GM18870 (cell line): ENCODE measurements around the gene MRAP.

Source experiments
- ATAC-seq: cut with Tn5 transposase; IDR thresholded peaks from one replicate; pipeline ENCODE4 v1.9.1; 2021; ENCODE audit warnings: moderate library complexity; ENCODE audit not compliant: unreplicated experiment

Gene MRAP

DNA sequence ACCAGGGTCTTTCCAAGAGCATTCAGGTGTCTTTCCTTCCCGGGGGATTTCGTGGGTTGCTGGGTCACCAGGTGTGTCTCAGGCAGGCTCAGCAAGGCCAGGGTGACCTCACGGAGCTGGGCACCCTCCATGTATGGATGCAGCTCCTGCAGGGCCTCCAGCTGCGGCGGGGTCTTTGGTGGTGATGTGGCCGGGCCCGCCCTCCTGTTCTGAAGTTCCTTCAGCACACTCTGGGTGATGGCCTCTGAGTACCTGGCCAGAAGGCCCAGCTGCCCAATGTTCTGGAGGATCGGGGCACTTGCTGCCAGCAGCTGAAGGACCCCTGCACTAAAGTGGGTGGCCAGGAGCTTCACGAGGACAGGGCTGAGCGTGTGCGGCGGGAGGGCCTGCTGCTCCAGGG lies 48.7 kb downstream of the MRAP start:
- ATAC-seq = no peak

DNA sequence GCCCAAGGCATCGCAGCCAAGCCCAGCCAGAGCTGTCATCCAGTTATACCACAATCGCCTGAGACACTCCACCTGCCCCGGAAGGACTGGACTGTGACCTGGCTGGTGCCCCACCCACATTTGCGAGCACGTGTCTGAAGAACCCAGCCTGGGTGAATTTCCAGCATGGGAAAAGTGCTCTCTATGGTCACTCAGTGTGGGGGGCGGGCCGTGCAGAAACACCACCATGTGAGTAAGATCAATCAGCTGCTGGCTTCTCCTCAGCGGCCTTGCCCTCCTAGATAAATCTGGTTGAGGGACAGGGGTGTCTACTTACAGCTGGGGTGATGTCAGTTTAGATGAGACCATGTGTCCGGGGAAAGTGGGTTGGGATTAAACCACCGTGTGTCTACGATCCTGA lies 49.3 kb downstream of the MRAP start:
- ATAC-seq = no peak

DNA sequence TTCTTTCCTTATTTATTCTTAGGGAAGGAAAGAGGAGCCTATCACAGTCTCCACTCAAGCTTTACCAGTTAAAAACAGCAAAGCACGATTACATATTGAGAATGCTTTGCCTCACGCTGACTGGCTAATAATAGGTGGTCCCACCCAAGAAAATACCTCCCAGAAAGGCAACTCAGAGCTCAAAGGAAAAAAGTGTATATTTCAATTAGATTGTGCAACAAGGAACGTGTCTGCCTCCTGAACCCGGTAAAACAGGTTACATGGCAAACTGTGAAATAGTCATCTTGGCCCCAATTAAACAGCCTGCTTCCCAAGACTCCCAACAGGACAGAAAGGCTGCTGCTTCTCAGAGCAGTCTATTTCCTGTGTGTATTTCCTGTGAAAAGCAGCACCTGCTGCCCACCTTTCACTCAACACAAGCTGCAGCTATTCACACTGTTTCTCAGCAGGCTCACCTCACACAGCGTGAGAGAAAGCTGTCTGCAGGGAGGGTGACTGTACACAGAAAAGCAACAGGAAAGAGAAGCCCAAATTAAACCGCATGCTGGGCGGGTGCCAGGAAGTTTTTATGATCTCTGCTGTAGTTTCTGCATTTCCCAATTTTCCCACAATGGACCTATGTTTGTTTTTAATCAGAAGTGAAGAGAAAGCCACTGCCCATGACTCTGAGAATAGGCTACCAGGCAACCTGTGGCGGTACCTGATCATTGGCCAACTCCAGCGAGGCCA lies 50.1 kb downstream of the MRAP start:
- ATAC-seq = no peak

DNA sequence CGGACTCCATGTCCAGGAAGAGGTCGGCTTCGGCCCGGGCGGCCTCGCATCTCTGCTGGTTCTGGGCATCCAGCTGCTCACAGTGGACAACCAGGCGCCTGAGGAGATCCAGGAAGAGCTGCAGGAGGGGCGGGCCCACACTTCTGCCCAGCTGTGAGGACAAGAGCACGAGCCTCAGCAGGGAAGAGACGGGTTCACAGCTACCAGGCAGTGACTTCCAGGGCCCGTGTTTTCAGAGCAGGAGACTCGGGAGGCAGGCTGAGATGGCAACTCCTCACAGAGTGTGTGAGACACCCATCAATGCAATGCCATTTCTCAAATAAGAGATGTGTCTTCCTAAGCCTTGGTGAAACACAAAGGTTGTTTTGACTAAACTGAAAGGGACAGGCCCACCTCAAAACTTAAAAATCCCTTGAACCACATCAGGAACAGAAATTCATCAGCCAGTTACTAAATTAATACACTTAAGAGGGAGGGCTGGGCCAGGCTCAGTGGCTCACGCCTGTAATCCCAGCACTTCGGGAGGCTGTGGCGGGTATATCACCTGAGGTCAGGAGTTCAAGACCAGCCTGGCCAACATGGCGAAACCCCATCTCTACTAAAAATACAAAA lies 50.8 kb downstream of the MRAP start:
- no peak for ATAC-seq

DNA sequence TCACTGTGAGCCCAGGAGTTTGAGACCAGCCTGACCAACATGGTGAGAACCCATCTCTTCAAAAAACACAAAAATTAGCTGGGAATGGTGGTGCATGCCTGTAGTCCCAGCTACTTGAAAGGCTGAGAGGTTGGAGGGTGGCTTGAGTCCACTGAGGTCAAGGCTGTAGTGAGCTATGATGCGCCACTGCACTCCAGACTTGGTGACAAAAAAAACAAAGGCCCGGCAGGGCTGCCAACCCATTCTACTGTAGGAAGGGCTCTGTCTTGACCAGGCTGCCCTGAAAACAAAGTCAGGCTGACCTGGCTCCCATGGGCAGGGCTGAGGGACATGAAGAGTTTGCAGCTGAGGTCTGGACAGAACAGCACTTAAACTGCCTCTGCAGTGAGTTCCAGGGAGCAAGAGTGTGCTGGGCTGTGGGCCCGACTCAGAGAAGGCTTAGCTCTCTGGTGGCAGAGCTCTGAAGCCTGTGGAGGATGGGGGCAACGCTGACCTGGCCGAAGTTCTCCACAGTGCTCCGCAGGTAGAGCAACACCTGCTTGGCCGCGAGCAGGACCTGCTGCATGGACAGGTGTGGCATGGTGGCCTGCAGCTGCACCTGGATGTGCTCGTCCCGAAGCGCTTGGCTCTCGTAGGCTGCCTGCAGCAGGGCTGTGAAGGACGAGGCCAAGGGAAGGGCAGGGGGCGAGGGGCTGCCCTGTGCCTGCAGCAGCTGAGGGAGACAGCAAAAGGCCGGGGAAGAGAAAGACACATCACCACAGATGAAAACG lies 51.7 kb downstream of the MRAP start:
- no peak for ATAC-seq

DNA sequence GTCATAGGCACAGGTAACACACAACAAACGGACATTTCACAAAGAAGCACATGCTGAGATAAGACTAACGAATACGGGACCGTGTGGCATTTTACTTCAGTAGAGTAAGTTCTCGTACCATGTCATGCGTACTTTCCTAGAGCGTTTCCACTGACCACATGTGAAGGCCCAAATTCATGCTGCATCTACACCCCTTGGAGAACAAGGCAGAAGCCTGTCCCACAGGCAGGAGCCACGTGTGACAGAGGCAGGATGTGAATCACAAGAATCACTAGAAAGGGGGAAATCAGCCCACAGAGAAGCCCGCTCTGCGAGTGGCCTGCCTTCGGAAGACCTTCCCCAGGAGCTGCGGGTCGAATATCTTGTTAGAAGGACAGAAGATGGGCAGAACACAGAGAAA lies 52.3 kb downstream of the MRAP start:
- no peak for ATAC-seq

DNA sequence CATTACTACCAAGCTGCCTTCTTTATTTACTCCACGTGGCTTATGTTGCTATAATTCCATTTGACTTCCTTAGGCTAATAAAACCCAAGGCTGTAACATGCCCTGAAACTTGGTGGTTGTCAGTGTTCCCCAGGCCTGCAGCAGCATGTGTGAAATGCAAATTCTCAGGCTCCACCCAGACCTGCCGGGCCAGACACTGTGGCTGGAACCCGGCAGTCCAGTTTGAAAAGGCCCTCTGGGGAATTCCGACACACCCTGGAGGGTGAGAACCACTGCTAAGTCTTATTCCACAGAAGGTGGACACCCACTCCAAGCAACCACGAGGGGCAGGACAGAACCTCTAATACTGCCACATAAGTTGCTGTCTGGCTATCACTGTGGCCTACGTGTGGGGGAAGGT lies 52.8 kb downstream of the MRAP start:
- no peak for ATAC-seq

DNA sequence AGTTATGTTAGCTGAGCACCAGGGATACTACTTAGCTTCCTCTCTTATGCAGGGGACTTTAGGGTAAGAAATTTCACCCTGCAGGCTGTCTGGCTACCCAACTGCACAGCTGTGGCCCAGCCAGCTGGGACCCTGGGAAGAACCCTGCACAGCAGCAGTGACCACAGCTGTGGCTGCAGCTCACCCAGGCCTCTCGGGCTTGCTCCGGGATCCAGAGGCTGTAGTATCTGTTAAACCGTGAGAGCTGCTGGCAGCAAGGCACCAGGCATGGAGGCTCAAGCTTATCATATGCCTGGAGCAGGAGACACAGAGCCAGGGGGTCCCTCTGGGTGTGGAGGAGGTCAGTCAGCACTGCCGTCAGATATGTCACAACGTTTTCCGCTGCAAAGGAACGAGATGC lies 53.9 kb downstream of the MRAP start:
- ATAC-seq = no peak

DNA sequence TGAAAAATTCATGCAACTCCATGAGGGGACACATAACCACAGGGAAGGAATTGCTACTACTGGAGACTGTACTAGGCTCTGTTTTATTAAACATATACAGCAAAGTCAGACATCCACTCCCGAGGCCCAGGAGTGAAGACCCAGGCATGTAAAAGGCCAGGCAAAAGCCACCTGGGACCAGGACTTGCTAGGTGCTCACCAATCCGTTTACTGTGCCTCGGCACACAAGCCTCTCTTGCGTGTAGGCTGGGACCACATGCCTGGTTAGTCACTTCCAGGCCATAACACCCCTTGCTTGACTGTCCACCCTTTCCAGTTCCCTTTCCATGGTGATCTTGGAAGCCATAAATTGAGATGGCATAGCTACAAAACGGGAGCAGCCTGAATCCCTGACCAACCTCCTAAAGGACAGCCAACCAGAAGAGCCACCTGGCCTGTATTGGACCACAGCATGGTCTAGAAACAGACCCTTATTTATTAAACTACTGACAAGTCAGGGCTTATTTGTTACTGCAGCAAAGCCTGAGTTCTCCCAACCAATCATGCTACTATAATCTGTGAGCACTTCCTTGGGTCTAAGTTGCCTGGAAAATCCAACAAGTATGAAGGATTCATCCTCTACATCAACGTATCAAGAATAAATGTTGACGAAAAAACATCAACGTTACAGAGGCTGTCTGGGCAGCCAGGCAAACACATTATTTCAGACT lies 54.5 kb downstream of the MRAP start:
- ATAC-seq = no peak

DNA sequence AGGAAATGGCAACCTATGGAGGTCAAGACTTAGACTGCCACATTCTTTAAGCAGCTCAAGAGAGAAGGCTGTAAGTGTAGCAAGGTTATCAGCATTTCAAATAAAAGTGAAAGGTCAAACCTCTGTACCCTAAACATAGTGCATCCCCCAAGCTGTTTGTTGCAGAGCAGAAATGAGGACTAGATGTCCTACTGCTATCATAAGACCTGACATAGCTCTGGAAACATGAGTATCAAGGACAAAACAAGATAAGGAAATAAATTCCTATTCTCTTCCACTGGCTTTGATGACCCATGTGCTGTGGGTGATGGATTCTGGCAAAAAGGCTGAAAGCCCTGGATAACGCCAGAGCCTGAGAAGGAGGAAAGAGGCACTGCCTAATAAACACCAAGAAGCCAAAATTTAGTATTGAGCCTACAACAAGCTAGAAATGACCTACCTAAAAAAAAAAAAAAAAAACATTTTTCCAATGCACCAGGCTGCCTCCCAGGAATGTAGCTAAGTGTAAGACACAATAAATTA lies 58.3 kb downstream of the MRAP start:
- no peak for ATAC-seq

DNA sequence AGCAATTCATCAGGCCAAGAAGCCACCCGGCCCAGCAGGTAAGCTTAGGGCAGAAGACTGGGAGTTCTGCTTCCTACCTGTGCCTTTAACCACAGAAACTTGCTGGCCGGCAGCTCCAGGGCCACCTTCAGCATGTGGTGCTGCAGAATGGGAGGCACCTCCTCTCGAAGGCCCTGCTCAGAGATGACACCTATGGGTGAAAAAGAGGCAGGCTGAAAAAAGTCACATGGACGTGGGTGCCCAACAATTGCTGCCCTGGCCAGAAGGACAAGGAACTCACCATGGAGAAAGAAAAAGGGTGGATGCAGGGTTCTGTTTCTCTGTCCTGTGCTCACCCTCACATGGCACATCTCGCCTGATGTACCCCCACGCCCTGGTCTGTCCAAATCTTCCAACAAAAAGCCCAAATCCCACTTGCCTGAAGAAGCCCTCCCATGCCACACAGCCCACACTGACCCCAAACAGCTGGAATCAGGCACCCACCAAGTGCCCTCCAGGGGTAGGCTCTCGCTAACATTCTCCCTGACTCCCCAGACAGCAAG lies 61.1 kb downstream of the MRAP start:
- no peak for ATAC-seq

DNA sequence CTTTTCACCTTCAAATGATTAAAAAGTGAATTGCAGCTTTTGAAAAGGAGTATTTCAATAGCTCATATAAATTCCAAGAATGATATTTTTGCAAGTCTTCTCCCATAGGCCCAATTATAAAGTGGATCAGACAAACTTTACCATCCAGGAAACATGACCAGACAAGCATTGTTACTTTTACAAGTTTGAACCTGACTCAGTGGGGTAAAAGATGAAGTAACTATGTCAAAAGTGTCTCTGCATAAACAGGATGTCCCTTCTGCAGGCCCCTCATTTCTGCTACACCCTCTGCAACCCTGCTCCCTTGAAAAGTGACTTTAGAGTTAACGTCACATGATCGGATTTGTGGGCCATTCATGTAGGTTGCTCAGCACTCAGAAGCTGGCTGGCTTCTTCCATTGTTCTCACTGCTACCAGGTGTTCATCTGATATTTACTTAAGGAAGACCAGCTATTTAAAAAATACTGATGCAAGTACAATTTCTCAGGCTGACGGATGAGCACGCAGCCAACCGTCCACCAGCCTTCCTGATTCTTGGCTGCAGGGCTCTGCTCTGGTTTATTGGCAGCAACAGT lies 61.8 kb downstream of the MRAP start:
- ATAC-seq = no peak
